ENCODE results near the gene NKAIN2.
"Not testable (repeated sequence)": the region's sequence is repeated elsewhere in the genome, so short reads cannot be mapped to it uniquely, and the experiment has no call there.

Gene NKAIN2

GRCh38 chr6:124356276-124356810 is 552.7 kb downstream of the NKAIN2 start:
- DNase-seq = no peak

GRCh38 chr6:124356811-124357210 is 553.1 kb downstream of the NKAIN2 start:
- no peak for DNase-seq

- no peak for DNase-seq
Observed at GRCh38 chr6:124368131-124368530, 564.5 kb downstream of the NKAIN2 start.

GRCh38 chr6:124371974-124372475 is 568.4 kb downstream of the NKAIN2 start:
- DNase-seq = no peak

DNA sequence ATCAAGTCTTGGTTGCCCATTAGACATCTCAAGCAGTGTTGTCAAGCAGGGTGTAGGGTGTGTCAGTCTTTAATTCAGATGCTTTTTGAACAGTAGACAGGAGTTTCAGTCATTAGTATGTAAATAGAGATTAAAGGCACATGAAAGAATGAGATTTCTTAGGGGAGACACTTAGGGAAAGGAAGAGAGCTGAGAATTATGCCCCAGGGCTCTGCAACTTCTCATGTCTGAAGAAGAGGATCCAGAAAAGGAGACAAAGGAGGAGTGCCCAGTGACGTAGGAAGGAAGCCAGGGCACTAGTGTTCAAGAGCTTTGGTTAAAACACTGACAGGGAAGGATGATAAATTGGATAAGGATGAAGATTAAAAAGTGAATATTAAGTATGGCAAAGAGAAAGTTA is 569.7 kb downstream of the NKAIN2 start:
- no peak for DNase-seq

DNA sequence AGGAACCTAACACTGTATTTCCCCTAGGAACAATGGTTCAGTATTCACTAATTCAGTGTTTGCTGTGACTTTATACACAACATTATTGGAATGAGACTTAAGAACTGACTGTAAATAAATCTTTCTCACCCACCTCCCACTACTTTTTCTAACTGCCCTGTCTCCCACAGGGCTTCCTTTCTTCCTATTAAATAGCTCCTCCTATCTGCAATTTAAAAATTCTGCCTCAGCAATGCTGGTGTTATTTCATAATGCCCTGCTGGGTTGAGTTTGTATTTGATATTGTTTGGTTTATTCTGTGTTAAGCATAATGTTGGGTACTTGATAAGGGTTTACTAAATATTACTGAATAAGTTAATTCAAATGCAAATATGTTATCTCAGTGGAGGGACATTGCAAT is 585.5 kb downstream of the NKAIN2 start:
- no peak for DNase-seq

GRCh38 chr6:124393536-124393935 is 589.9 kb downstream of the NKAIN2 start:
- no peak for DNase-seq

GRCh38 chr6:124396361-124396760 is 592.7 kb downstream of the NKAIN2 start:
- DNase-seq = no peak

DNA sequence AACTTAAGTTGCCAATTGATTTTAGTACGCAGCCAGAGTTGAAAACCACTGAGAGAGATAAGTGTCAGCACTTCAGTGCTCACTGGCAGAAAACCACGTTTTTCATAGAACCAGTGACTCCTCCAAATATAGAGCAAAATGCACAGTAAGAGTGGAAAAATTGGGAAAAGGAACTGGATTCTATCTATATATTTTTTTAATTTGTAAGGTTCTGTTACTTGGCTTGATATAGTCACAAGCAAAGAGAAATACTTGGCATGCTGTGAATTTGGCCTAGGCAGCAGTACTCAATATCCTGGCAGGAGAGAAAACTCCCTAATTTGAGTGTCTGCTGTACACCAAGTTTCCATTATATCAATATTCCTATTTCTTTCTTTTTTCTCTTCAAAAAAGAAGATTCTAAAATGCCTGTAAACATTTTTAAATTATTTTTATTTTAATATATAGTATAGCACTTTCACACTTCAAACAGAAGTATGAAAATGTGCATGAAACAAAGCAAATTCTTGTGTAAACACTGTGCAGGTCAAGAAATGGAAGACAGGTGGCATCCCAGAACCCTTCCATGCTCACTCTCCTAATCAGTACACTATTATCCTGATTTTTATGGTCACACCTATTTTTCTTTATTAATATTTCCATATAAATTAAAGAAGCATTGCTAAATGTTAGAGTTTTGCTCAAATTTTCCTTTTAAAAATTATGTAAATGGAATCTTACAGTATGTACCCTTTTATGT is 596.8 kb downstream of the NKAIN2 start:
- no peak for DNase-seq

DNA sequence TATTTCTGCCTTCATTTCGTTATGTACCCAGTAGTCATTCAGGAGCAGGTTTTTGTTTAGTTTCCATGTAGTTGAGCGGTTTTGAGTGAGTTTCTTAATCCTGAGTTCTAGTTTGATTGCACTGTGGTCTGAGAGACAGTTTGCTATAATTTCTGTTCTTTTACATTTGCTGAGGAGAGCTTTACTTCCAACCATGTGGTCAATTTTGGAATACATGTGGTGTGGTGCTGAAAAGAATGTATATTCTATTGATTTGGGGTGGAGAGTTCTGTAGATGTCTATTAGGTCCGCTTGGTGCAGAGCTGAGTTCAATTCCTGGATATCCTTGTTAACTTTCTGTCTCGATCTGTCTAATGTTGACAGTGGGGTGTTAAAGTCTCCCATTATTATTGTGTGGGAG is 606.8 kb downstream of the NKAIN2 start:
- DNase-seq = not testable (repeated sequence)

DNA sequence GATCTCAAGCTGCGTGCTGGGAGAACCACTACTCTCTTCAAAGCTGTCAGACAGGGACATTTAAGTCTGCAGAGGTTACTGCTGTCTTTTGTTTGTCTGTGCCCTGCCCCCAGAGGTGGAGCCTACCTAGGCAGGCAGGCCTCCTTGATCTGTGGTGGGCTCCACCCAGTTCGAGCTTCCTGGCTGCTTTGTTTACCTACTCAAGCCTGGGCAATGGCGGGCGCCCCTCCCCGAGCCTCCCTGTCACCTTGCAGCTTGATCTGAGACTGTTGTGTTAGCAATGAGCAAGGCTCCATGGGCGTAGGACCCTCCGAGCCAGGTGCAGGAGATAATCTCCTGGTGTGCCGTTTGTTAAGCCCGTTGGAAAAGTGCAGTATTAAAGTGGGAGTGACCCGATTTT is 609.0 kb downstream of the NKAIN2 start:
- not testable (repeated sequence) for DNase-seq

- DNase-seq = no peak
Observed at GRCh38 chr6:124420116-124420840, 616.6 kb downstream of the NKAIN2 start.

DNA sequence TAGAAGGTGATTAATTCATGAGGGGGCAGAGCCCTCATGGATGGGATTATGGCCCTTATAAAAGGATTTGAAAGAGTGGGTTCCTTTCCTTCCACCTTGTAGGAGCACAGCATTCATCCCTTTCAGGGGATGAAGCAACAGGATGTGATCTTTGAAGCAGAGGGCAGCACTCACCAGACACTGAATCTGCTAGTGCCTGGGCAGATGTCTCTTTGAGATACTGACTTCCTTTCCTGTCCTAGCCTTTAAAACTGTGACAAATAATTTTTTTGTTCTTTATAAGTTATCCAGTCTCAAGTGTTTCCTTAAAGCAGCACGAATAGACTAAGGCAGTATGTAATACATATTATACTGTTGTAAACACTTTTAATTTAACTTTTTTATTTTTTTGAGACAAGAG is 620.0 kb downstream of the NKAIN2 start:
- DNase-seq = no peak

GRCh38 chr6:124430740-124431318 is 627.2 kb downstream of the NKAIN2 start:
- no peak for DNase-seq

DNA sequence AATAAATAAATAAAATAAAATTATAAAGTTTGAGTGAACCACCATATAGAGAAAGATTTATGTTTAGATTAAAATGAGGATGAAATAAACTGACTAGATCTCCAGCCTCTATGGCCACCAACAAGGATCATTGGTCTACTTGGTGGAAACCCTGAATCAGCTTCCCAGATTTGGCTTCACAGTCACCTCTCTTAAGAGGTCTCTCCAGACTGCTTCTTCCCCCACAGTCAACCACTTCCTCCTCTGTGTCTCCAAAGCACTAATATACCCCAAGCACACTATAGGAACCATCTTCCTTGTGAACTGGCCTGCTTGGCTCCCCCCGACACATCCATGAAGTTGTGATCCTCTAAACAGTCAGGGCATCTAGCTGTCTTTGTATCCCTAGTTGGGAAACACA is 629.0 kb downstream of the NKAIN2 start:
- DNase-seq = no peak

- DNase-seq = no peak
Observed at GRCh38 chr6:124433387-124434160, 629.9 kb downstream of the NKAIN2 start.

DNA sequence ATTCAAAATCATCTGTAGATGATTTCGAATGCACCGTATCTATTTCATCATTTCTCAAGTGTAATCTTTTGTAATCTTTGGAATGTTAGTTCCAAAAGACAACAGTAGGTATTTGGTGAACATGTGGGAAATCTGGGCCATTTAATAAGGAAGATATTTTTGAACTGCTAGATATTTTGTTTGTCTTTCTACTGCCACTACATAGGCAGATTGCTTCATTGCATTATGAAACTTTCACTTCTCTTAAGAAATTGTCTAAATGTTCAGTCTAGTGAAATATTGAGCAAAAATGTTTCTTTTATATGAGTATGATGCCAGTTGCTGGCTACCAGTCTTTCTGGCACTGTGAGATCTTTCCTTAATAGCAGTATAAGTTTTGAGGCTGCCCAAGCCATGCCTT is 630.8 kb downstream of the NKAIN2 start:
- no peak for DNase-seq

DNA sequence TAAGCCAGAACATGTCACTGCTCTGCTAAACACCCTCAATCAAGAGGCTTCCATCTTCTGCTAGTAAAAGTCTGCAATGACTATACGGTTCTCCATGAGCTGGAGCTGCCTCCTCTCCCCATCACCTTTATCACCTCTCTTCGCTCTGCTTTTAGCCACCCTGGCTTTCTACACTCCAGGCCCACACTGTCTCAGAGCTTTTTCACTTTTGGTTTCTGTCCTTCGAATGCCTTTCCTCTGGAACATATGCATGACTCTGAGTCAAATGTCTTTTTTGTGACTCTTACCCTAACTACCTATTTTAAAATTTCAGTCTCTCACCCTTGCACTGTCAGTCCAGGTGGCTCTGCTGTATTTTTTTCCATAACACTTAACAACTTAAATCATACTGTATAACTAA is 633.1 kb downstream of the NKAIN2 start:
- no peak for DNase-seq

DNA sequence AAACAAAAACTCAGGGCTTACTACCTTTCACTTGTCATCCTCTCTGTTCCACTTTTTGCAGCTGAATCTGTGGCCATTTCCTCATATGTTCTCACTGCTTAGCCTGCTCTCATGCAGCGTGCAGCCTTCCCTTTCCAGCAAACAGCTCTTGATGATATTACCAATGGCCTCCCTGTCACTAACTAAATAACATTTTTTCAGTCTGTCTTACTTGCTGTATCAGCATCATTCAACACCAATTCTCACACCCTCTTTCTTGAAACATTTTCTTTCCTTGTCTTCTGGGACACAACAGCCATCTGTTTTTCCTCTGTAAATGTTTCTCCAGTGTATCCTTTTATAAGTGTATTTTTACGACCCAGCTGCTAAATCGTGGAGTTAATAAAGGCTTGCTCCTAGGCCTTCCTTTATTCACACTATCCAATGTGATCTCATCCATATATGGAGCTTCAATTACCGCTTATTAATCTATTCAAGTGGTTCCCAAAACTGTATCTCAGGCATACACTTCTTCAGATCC is 634.9 kb downstream of the NKAIN2 start:
- no peak for DNase-seq

GRCh38 chr6:124441450-124441849 is 637.8 kb downstream of the NKAIN2 start:
- DNase-seq = no peak

DNA sequence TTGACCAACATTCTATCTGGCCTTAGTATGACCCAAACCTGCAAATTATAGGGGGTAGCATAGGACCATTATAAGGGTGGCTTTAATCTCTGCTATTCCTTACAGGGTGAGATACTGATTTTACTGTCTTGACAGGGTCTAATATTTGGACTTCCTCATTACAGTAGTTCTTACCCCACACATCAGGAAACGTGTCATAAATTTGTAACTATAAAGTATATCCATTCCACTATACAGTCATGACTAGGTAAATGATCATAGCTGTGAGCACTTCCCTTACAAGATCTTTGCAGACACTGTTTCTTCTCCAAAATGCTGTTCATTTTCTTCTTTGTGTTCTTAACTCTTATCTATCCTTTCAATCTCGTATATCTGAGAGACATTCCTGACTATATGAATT is 639.9 kb downstream of the NKAIN2 start:
- no peak for DNase-seq

GRCh38 chr6:124445581-124445980 is 641.9 kb downstream of the NKAIN2 start:
- no peak for DNase-seq

- no peak for DNase-seq
Observed at GRCh38 chr6:124446961-124447360, 643.3 kb downstream of the NKAIN2 start.

Measured in CD4-positive, alpha-beta T cell treated with Interleukin-4 for 4 hours (primary cell).